ENCODE measurements around the gene EPDR1. TPM values are rescaled to one million over a fixed set of nuclear protein-coding genes. Genes with fewer than 3 reads are reported as not detected.

The EPDR1 gene
- total RNA-seq (2014; rRNA removed): 22.7 and 26.6 TPM in 2 replicates
- percentile 45 among the genes with signal in this experiment for Bru-seq, nascent RNA
- percentile 45 among the genes with signal in this experiment for BruChase-seq, experiment 1, labeled RNA remaining after a 6-hour chase
- percentile 49 among the genes with signal in this experiment for BruChase-seq, experiment 2, labeled RNA remaining after a 2-hour chase
- long read RNA-seq, transcript EPDR1-201 (3 exons, 2,599 nt): major isoform, 40 of 56 reads
- long read RNA-seq, partial matches to known transcripts: 1 of 56 reads
- long read RNA-seq, other reads (novel, unspliced or antisense): 11 of 56 reads

- Histone ChIP-seq H3K27me3 (ENCODE audit: low read length) (no peaks in the 10 kb centered on the region), H3K27ac (ENCODE audit: low read length) (peak within 1 kb of the TSS; percentile 46), H3F3A (ENCODE audit: low read length, unreplicated experiment) (no peaks in the 10 kb centered on the region), H3K9ac (ENCODE audit: low read length) (peak within 1 kb of the TSS; percentile 76), H2AFZ (ENCODE audit: low read length) (peak within 1 kb of the TSS; percentile 90), H4K20me1 (ENCODE audit: low read length) (no peaks in the 10 kb centered on the region), H3K9me3 (ENCODE audit: low read length) (no peaks in the 10 kb centered on the region; the same call in 1 of the 2 replicates), H3K79me2 (ENCODE audit: low read length) (peaks cover 40% of the 10 kb centered on the region), H3K4me3 (ENCODE audit: low read length) (peak within 1 kb of the TSS; percentile 83), H3K36me3 (ENCODE audit: low read depth, low read length) (peaks cover 6% of the 10 kb centered on the region; the same call in 1 of the 2 replicates), H3K9me2 (replicated peaks; ENCODE audit: low read length) (no peaks in the 10 kb centered on the region), H3K4me2 (ENCODE audit: low read length) (peak within 1 kb of the TSS; percentile 93), H3K4me1 (ENCODE audit: insufficient read depth, low read length) (peaks cover 15% of the 10 kb centered on the region; the same call in 1 of the 2 replicates)
- POLR2A ChIA-PET (ENCODE audit: unreplicated experiment): interaction anchor here (0.6 kb wide), 2 partner anchors 11 to 56 kb away, joined by 4 to 8 read pairs; no protein-coding TSS in a partner anchor
- CTCF ChIA-PET: interaction anchor here (0.6 to 1.4 kb wide), 4 partner anchors 10 to 190 kb away, joined by 3 to 8 read pairs (median 4); no protein-coding TSS in a partner anchor
- DNase-seq (peak; percentile 78), ATAC-seq (peak; percentile 71)
- peak; percentile 45 for TF ChIP-seq CTCF (conservative IDR thresholded peaks at IDR 0.05; ENCODE audit: low read depth, low read length)
- TF ChIP-seq EZH2phosphoT487 (IDR thresholded peaks at IDR 0.05; ENCODE audit: borderline replicate concordance, low read length): no peak
- BruUV-seq (replicated peaks): no TSS peak
- intact Hi-C loops (cut with micrococcal nuclease): loop anchor here (2.0 kb wide), 1 partner anchor 66 kb away; no protein-coding TSS in a partner anchor
Measured at GRCh38 chr7:37920305-37920848, at the start of gene EPDR1. EPDR1 (plus strand) TSS chr7:37920640; CDS start chr7:37920940, 300 bp downstream.

- Histone ChIP-seq H3F3A (ENCODE audit: low read length, unreplicated experiment) (no peaks in the 10 kb centered on the region), H3K4me1 (ENCODE audit: insufficient read depth, low read length) (no peaks in the 10 kb centered on the region), H3K27ac (ENCODE audit: low read length) (no peak overlapping the region), H3K9ac (ENCODE audit: low read length) (no peak overlapping the region), H3K4me3 (ENCODE audit: low read length) (no peak overlapping the region), H2AFZ (ENCODE audit: low read length) (no peak overlapping the region), H3K9me3 (ENCODE audit: low read length) (no peaks in the 10 kb centered on the region), H3K36me3 (ENCODE audit: low read depth, low read length) (no peaks in the 10 kb centered on the region), H4K20me1 (ENCODE audit: low read length) (no peaks in the 10 kb centered on the region), H3K9me2 (replicated peaks; ENCODE audit: low read length) (no peaks in the 10 kb centered on the region), H3K4me2 (ENCODE audit: low read length) (no peak overlapping the region), H3K27me3 (ENCODE audit: low read length) (peaks cover 42% of the 10 kb centered on the region; the same call in 1 of the 2 replicates), H3K79me2 (ENCODE audit: low read length) (no peaks in the 10 kb centered on the region)
- no peak for TF ChIP-seq EZH2 (IDR thresholded peaks at IDR 0.05; ENCODE audit: low read length, unreplicated experiment)
- TF ChIP-seq EZH2phosphoT487 (IDR thresholded peaks at IDR 0.05; ENCODE audit: borderline replicate concordance, low read length): no peak
- TF ChIP-seq CTCF (conservative IDR thresholded peaks at IDR 0.05; ENCODE audit: low read depth, low read length): no peak
- ChIA-PET CTCF (no interaction called here), POLR2A (ENCODE audit: unreplicated experiment) (no interaction called here)
- ATAC-seq (no peak), DNase-seq (no peak)
- intact Hi-C loops (cut with micrococcal nuclease): no loop called here
- BruUV-seq (replicated peaks): no TSS peak
Measured at GRCh38 chr7:37882086-37882485, 38.4 kb upstream of the EPDR1 start.

GRCh38 chr7:37893359-37893758 lies 27.1 kb upstream of the EPDR1 start:
- peak; percentile 8 for DNase-seq
- Histone ChIP-seq H3K4me3 (ENCODE audit: low read length) (no peak overlapping the region), H3K79me2 (ENCODE audit: low read length) (no peaks in the 10 kb centered on the region), H2AFZ (ENCODE audit: low read length) (no peak overlapping the region), H3F3A (ENCODE audit: low read length, unreplicated experiment) (no peaks in the 10 kb centered on the region), H3K27ac (ENCODE audit: low read length) (no peak overlapping the region), H3K4me2 (ENCODE audit: low read length) (no peak overlapping the region), H3K9me3 (ENCODE audit: low read length) (no peaks in the 10 kb centered on the region), H3K9ac (ENCODE audit: low read length) (no peak overlapping the region), H4K20me1 (ENCODE audit: low read length) (no peaks in the 10 kb centered on the region), H3K27me3 (ENCODE audit: low read length) (no peaks in the 10 kb centered on the region), H3K4me1 (ENCODE audit: insufficient read depth, low read length) (no peaks in the 10 kb centered on the region), H3K36me3 (ENCODE audit: low read depth, low read length) (no peaks in the 10 kb centered on the region), H3K9me2 (replicated peaks; ENCODE audit: low read length) (no peaks in the 10 kb centered on the region)
- ATAC-seq: no peak
- intact Hi-C loops (cut with micrococcal nuclease): no loop called here
- CTCF ChIA-PET: no interaction called here
- POLR2A ChIA-PET (ENCODE audit: unreplicated experiment): no interaction called here
- TF ChIP-seq EZH2phosphoT487 (IDR thresholded peaks at IDR 0.05; ENCODE audit: borderline replicate concordance, low read length): no peak
- no TSS peak for BruUV-seq (replicated peaks)

All from PC-3 (cell line).